Mucosa of rectum (tissue), 2 donors: ENCODE results near the gene BCL2.
A peak's percentile ranks its signal among the peaks of the same experiment; 100 is the strongest.
"Not testable (repeated sequence)": the region's sequence is repeated elsewhere in the genome, so short reads cannot be mapped to it uniquely, and the experiment has no call there.

Experiments
- H3K27ac ChIP-seq, 2 donors: one replicate each; pipeline ENCODE4 v1.7.0; 2013; ENCODE audit warnings: inconsistent platforms in 2 of 2, low read depth in 2 of 2, low read length in 2 of 2
- H3K27me3 ChIP-seq, 2 donors: one replicate each; pipeline ENCODE4 v1.7.0; 2013; ENCODE audit warnings: low read length in 2 of 2; ENCODE audit not compliant: control insufficient read depth in 2 of 2, insufficient read depth in 2 of 2
- H3K36me3 ChIP-seq, 2 donors: one replicate each; pipeline ENCODE4 v1.7.0; 2013; ENCODE audit warnings: low read length in 2 of 2; ENCODE audit not compliant: control insufficient read depth in 2 of 2, insufficient read depth in 2 of 2
- H3K4me1 ChIP-seq, 2 donors: one replicate each; pipeline ENCODE4 v1.7.0; 2013; ENCODE audit warnings: low read length in 2 of 2, mild to moderate bottlenecking in 1 of 2; ENCODE audit not compliant: control insufficient read depth in 2 of 2, insufficient read depth in 2 of 2
- H3K4me3 ChIP-seq, 2 donors: one replicate each; pipeline ENCODE4 v1.7.0; 2013; ENCODE audit warnings: low read length in 2 of 2
- H3K9ac ChIP-seq, 2 donors: one replicate each; pipeline ENCODE4 v1.7.0; 2013; ENCODE audit warnings: low read length in 2 of 2, low read depth in 1 of 2, mild to moderate bottlenecking in 1 of 2
- H3K9me3 ChIP-seq, 2 donors: one replicate each; pipeline ENCODE4 v1.7.0; 2013; ENCODE audit warnings: low read length in 2 of 2; ENCODE audit not compliant: control insufficient read depth in 2 of 2
- donor health status: healthy.
- donor health status: Normal muscosa, but diverticular disease.

BCL2 gene

GRCh38 chr18:63236921-63237846 lies 82.4 kb downstream of the BCL2 start:
- H3K27me3 ChIP-seq: no peaks in the 10 kb centered on the region
- H3K9ac ChIP-seq: no peak overlapping the region
- H3K4me1 ChIP-seq: peaks cover 10 to 15% of the 10 kb centered on the region in 2 donors
- H3K27ac ChIP-seq: peak overlapping the region; percentile 73 to 74
- peak overlapping the region in 1 of 2 donors; percentile 48 for H3K4me3 ChIP-seq
- no peaks in the 10 kb centered on the region for H3K36me3 ChIP-seq
- no peaks in the 10 kb centered on the region for H3K9me3 ChIP-seq

DNA sequence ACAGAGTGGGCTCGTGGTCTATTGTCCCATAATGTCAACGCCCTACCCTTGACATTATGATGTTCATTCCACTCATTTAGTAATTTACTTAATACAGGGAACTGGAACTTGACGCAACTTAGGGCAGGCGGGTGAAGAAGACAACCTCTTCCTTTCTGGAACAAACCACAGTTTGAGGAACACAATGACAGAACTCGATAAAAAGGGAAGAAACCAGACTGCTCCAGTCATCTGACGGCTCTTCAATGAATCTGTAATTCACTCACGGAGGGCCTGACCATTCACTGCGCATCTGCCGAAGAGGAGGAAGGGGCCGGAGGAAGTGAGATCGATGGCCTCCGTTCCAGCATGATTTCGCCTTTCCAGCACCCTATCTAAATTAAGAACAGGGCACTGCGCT lies 83.2 kb downstream of the BCL2 start:
- no peaks in the 10 kb centered on the region for H3K9me3 ChIP-seq
- H3K36me3 ChIP-seq: no peaks in the 10 kb centered on the region
- no peak overlapping the region for H3K9ac ChIP-seq
- H3K4me3 ChIP-seq: no peak overlapping the region
- H3K4me1 ChIP-seq: peaks cover 10 to 15% of the 10 kb centered on the region in 2 donors
- H3K27ac ChIP-seq: peak overlapping the region; percentile 73 to 74
- H3K27me3 ChIP-seq: no peaks in the 10 kb centered on the region

- not testable (repeated sequence) for H3K9me3 ChIP-seq, H3K36me3 ChIP-seq, H3K9ac ChIP-seq, H3K4me3 ChIP-seq, H3K27me3 ChIP-seq
- H3K4me1 ChIP-seq: peaks cover 10 to 15% of the 10 kb centered on the region in 2 donors
- peak overlapping the region in 1 of 2 donors; percentile 26 for H3K27ac ChIP-seq
Measured at GRCh38 chr18:63235920-63236319, 83.6 kb downstream of the BCL2 start.

GRCh38 chr18:63234841-63235240 lies 84.7 kb downstream of the BCL2 start:
- Histone ChIP-seq H3K27ac (peak overlapping the region; percentile 44 to 64), H3K27me3 (no peaks in the 10 kb centered on the region), H3K36me3 (no peaks in the 10 kb centered on the region), H3K4me3 (peak overlapping the region in 1 of 2 donors; percentile 40), H3K9ac (no peak overlapping the region), H3K9me3 (no peaks in the 10 kb centered on the region), H3K4me1 (peaks cover 10 to 15% of the 10 kb centered on the region in 2 donors)

- H3K9ac ChIP-seq: no peak overlapping the region
- H3K4me3 ChIP-seq: no peak overlapping the region
- peaks cover 10 to 15% of the 10 kb centered on the region in 2 donors for H3K4me1 ChIP-seq
- peak overlapping the region; percentile 3 to 44 for H3K27ac ChIP-seq
- no peaks in the 10 kb centered on the region for H3K9me3 ChIP-seq
- H3K36me3 ChIP-seq: peaks cover 0 to 2% of the 10 kb centered on the region in 2 donors
- no peaks in the 10 kb centered on the region for H3K27me3 ChIP-seq
Measured at GRCh38 chr18:63234432-63234831, 85.1 kb downstream of the BCL2 start.

- peaks cover 0 to 2% of the 10 kb centered on the region in 2 donors for H3K36me3 ChIP-seq
- H3K27me3 ChIP-seq: no peaks in the 10 kb centered on the region
- no peak overlapping the region for H3K27ac ChIP-seq
- H3K9me3 ChIP-seq: no peaks in the 10 kb centered on the region
- no peak overlapping the region for H3K9ac ChIP-seq
- no peak overlapping the region for H3K4me3 ChIP-seq
- H3K4me1 ChIP-seq: peaks cover 5 to 11% of the 10 kb centered on the region in 2 donors
Measured at GRCh38 chr18:63233334-63233733, 86.2 kb downstream of the BCL2 start.

- H3K4me1 ChIP-seq: peaks cover 0 to 8% of the 10 kb centered on the region in 2 donors
- H3K9me3 ChIP-seq: no peaks in the 10 kb centered on the region
- H3K36me3 ChIP-seq: peaks cover 0 to 2% of the 10 kb centered on the region in 2 donors
- H3K27ac ChIP-seq: no peak overlapping the region
- H3K4me3 ChIP-seq: no peak overlapping the region
- no peaks in the 10 kb centered on the region for H3K27me3 ChIP-seq
- no peak overlapping the region for H3K9ac ChIP-seq
Measured at GRCh38 chr18:63232826-63233225, 86.7 kb downstream of the BCL2 start.

GRCh38 chr18:63229971-63230370 lies 89.6 kb downstream of the BCL2 start:
- no peak overlapping the region for H3K9ac ChIP-seq
- peaks cover 5 to 9% of the 10 kb centered on the region in 2 donors for H3K4me1 ChIP-seq
- H3K36me3 ChIP-seq: peaks cover 0 to 6% of the 10 kb centered on the region in 2 donors
- H3K9me3 ChIP-seq: no peaks in the 10 kb centered on the region
- H3K27ac ChIP-seq: no peak overlapping the region
- no peaks in the 10 kb centered on the region for H3K27me3 ChIP-seq
- H3K4me3 ChIP-seq: peak overlapping the region in 1 of 2 donors; percentile 26

- H3K4me1 ChIP-seq: peaks cover 5 to 13% of the 10 kb centered on the region in 2 donors
- no peaks in the 10 kb centered on the region for H3K27me3 ChIP-seq
- peak overlapping the region; percentile 32 to 57 for H3K27ac ChIP-seq
- no peaks in the 10 kb centered on the region for H3K9me3 ChIP-seq
- no peak overlapping the region for H3K9ac ChIP-seq
- peaks cover 0 to 6% of the 10 kb centered on the region in 2 donors for H3K36me3 ChIP-seq
- peak overlapping the region in 1 of 2 donors; percentile 42 for H3K4me3 ChIP-seq
Measured at GRCh38 chr18:63225434-63225833, 94.1 kb downstream of the BCL2 start.

DNA sequence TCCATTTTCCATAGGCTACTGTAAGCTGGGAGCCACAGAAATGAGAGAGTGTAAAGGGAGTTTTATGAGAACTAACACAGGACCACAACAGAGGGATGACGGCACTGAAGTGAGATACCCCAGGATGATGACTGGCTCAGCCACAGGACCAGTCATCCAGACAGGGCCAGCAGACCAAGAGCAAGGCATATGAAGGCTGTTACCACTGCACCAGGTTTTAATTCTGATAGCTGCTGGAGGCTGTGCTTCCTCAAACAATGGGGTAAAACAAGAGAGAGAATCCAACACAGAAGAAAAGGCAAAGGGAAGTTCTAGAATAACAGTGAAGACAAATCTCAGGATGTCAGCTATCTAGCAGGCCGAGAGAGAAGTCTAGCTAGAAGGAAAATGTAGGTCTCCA lies 94.9 kb downstream of the BCL2 start:
- Histone ChIP-seq H3K4me3 (no peak overlapping the region), H3K36me3 (peaks cover 0 to 5% of the 10 kb centered on the region in 2 donors), H3K4me1 (peaks cover 5 to 13% of the 10 kb centered on the region in 2 donors), H3K27me3 (no peaks in the 10 kb centered on the region), H3K9me3 (no peaks in the 10 kb centered on the region), H3K27ac (no peak overlapping the region), H3K9ac (no peak overlapping the region)
